ENCODE results near the gene AGMO. TPM values are rescaled to one million over a fixed set of nuclear protein-coding genes. Genes with fewer than 3 reads are reported as not detected.

Gene AGMO
- total and polyA plus RNA-seq, 9 donors, result 0.20 to 1.8 (median 0.25) TPM

- Histone ChIP-seq H3K36me3 (ENCODE audit: control insufficient read depth, insufficient read depth, low read length) (no peaks in the 10 kb centered on the region), H3K27ac (ENCODE audit: low read length) (no peak overlapping the region), H3K4me1 (ENCODE audit: control insufficient read depth, insufficient read depth, low read length) (peaks cover 10% of the 10 kb centered on the region), H3K4me3 (ENCODE audit: low read length) (no peak overlapping the region), H3K27me3 (ENCODE audit: control insufficient read depth, insufficient read depth, low read length) (no peaks in the 10 kb centered on the region), H3K9me3 (replicated peaks; ENCODE audit: control insufficient read depth, low read depth, low read length) (no peaks in the 10 kb centered on the region)
- no peak for DNase-seq
- WGBS (ENCODE audit: insufficient coverage), result no CpG with 5 or more reads among the region's 1 CpG
Observed at GRCh38 chr7:15284396-15284795, 277.4 kb downstream of the AGMO start.

- WGBS (ENCODE audit: insufficient coverage), result 71% methylated on average over 3 of the region's 3 CpGs
- Histone ChIP-seq H3K27ac (ENCODE audit: low read length) (no peak overlapping the region), H3K4me1 (ENCODE audit: control insufficient read depth, insufficient read depth, low read length) (peaks cover 19% of the 10 kb centered on the region), H3K36me3 (ENCODE audit: control insufficient read depth, insufficient read depth, low read length) (no peaks in the 10 kb centered on the region), H3K9me3 (replicated peaks; ENCODE audit: control insufficient read depth, low read depth, low read length) (peaks cover 16% of the 10 kb centered on the region), H3K27me3 (ENCODE audit: control insufficient read depth, insufficient read depth, low read length) (no peaks in the 10 kb centered on the region), H3K4me3 (ENCODE audit: low read length) (no peak overlapping the region)
- DNase-seq, result peak; percentile 53
Observed at GRCh38 chr7:15280078-15280733, 281.6 kb downstream of the AGMO start.

- Histone ChIP-seq H3K4me3 (ENCODE audit: low read length) (no peak overlapping the region), H3K36me3 (ENCODE audit: control insufficient read depth, insufficient read depth, low read length) (no peaks in the 10 kb centered on the region), H3K27ac (ENCODE audit: low read length) (no peak overlapping the region), H3K27me3 (ENCODE audit: control insufficient read depth, insufficient read depth, low read length) (no peaks in the 10 kb centered on the region), H3K9me3 (replicated peaks; ENCODE audit: control insufficient read depth, low read depth, low read length) (peaks cover 16% of the 10 kb centered on the region), H3K4me1 (ENCODE audit: control insufficient read depth, insufficient read depth, low read length) (peaks cover 19% of the 10 kb centered on the region)
- no peak for DNase-seq
- 0% methylated on average over 1 of the region's 1 CpG for WGBS (ENCODE audit: insufficient coverage)
Observed at GRCh38 chr7:15279640-15280039, 282.2 kb downstream of the AGMO start.

- H3K27ac ChIP-seq (ENCODE audit: low read length), result no peak overlapping the region
- no peak for DNase-seq
- WGBS (ENCODE audit: insufficient coverage), result no CpG with 5 or more reads among the region's 4 CpGs
- H3K4me1 ChIP-seq (ENCODE audit: control insufficient read depth, insufficient read depth, low read length), result no peaks in the 10 kb centered on the region
- H3K27me3 ChIP-seq (ENCODE audit: control insufficient read depth, insufficient read depth, low read length), result no peaks in the 10 kb centered on the region
- H3K4me3 ChIP-seq (ENCODE audit: low read length), result no peak overlapping the region
- no peaks in the 10 kb centered on the region for H3K36me3 ChIP-seq (ENCODE audit: control insufficient read depth, insufficient read depth, low read length)
- H3K9me3 ChIP-seq (replicated peaks; ENCODE audit: control insufficient read depth, low read depth, low read length), result no peaks in the 10 kb centered on the region
Observed at GRCh38 chr7:15257689-15258088, 304.1 kb downstream of the AGMO start.

GRCh38 chr7:15252181-15252580 is 309.6 kb downstream of the AGMO start:
- Histone ChIP-seq H3K9me3 (replicated peaks; ENCODE audit: control insufficient read depth, low read depth, low read length) (no peaks in the 10 kb centered on the region), H3K4me3 (ENCODE audit: low read length) (no peak overlapping the region), H3K36me3 (ENCODE audit: control insufficient read depth, insufficient read depth, low read length) (no peaks in the 10 kb centered on the region), H3K4me1 (ENCODE audit: control insufficient read depth, insufficient read depth, low read length) (no peaks in the 10 kb centered on the region), H3K27ac (ENCODE audit: low read length) (no peak overlapping the region), H3K27me3 (ENCODE audit: control insufficient read depth, insufficient read depth, low read length) (no peaks in the 10 kb centered on the region)
- WGBS (ENCODE audit: insufficient coverage), result no CpG with 5 or more reads among the region's 1 CpG
- no peak for DNase-seq

- no peak for DNase-seq
- no CpG with 5 or more reads among the region's 2 CpGs for WGBS (ENCODE audit: insufficient coverage)
- H3K4me1 ChIP-seq (ENCODE audit: control insufficient read depth, insufficient read depth, low read length), result no peaks in the 10 kb centered on the region
- no peak overlapping the region for H3K27ac ChIP-seq (ENCODE audit: low read length)
- H3K27me3 ChIP-seq (ENCODE audit: control insufficient read depth, insufficient read depth, low read length), result no peaks in the 10 kb centered on the region
- no peaks in the 10 kb centered on the region for H3K36me3 ChIP-seq (ENCODE audit: control insufficient read depth, insufficient read depth, low read length)
- H3K4me3 ChIP-seq (ENCODE audit: low read length), result no peak overlapping the region
- H3K9me3 ChIP-seq (replicated peaks; ENCODE audit: control insufficient read depth, low read depth, low read length), result no peaks in the 10 kb centered on the region
Observed at GRCh38 chr7:15248514-15248913, 313.3 kb downstream of the AGMO start.

GRCh38 chr7:15245831-15246230 is 316.0 kb downstream of the AGMO start:
- H3K4me3 ChIP-seq (ENCODE audit: low read length), result no peak overlapping the region
- no peaks in the 10 kb centered on the region for H3K4me1 ChIP-seq (ENCODE audit: control insufficient read depth, insufficient read depth, low read length)
- no CpG with 5 or more reads among the region's 2 CpGs for WGBS (ENCODE audit: insufficient coverage)
- H3K36me3 ChIP-seq (ENCODE audit: control insufficient read depth, insufficient read depth, low read length), result no peaks in the 10 kb centered on the region
- H3K27me3 ChIP-seq (ENCODE audit: control insufficient read depth, insufficient read depth, low read length), result no peaks in the 10 kb centered on the region
- no peak overlapping the region for H3K27ac ChIP-seq (ENCODE audit: low read length)
- no peaks in the 10 kb centered on the region for H3K9me3 ChIP-seq (replicated peaks; ENCODE audit: control insufficient read depth, low read depth, low read length)
- peak; percentile 31 for DNase-seq

GRCh38 chr7:15239801-15240200 is 322.0 kb downstream of the AGMO start:
- 70% methylated on average over 2 of the region's 4 CpGs for WGBS (ENCODE audit: insufficient coverage)
- Histone ChIP-seq H3K27ac (ENCODE audit: low read length) (no peak overlapping the region), H3K4me1 (ENCODE audit: control insufficient read depth, insufficient read depth, low read length) (no peaks in the 10 kb centered on the region), H3K36me3 (ENCODE audit: control insufficient read depth, insufficient read depth, low read length) (no peaks in the 10 kb centered on the region), H3K4me3 (ENCODE audit: low read length) (no peak overlapping the region), H3K9me3 (replicated peaks; ENCODE audit: control insufficient read depth, low read depth, low read length) (no peaks in the 10 kb centered on the region), H3K27me3 (ENCODE audit: control insufficient read depth, insufficient read depth, low read length) (no peaks in the 10 kb centered on the region)
- no peak for DNase-seq

GRCh38 chr7:15236952-15237351 is 324.9 kb downstream of the AGMO start:
- no CpG with 5 or more reads among the region's 2 CpGs for WGBS (ENCODE audit: insufficient coverage)
- H3K9me3 ChIP-seq (replicated peaks; ENCODE audit: control insufficient read depth, low read depth, low read length), result no peaks in the 10 kb centered on the region
- no peaks in the 10 kb centered on the region for H3K36me3 ChIP-seq (ENCODE audit: control insufficient read depth, insufficient read depth, low read length)
- no peaks in the 10 kb centered on the region for H3K27me3 ChIP-seq (ENCODE audit: control insufficient read depth, insufficient read depth, low read length)
- H3K27ac ChIP-seq (ENCODE audit: low read length), result no peak overlapping the region
- DNase-seq, result peak; percentile 39
- H3K4me3 ChIP-seq (ENCODE audit: low read length), result no peak overlapping the region
- H3K4me1 ChIP-seq (ENCODE audit: control insufficient read depth, insufficient read depth, low read length), result no peaks in the 10 kb centered on the region

- Histone ChIP-seq H3K27ac (ENCODE audit: low read length) (no peak overlapping the region), H3K36me3 (ENCODE audit: control insufficient read depth, insufficient read depth, low read length) (no peaks in the 10 kb centered on the region), H3K4me1 (ENCODE audit: control insufficient read depth, insufficient read depth, low read length) (no peaks in the 10 kb centered on the region), H3K9me3 (replicated peaks; ENCODE audit: control insufficient read depth, low read depth, low read length) (no peaks in the 10 kb centered on the region), H3K4me3 (ENCODE audit: low read length) (no peak overlapping the region), H3K27me3 (ENCODE audit: control insufficient read depth, insufficient read depth, low read length) (no peaks in the 10 kb centered on the region)
- no CpG with 5 or more reads among the region's 3 CpGs for WGBS (ENCODE audit: insufficient coverage)
- DNase-seq, result no peak
Observed at GRCh38 chr7:15234431-15234830, 327.4 kb downstream of the AGMO start.

GRCh38 chr7:15228831-15229230 is 333.0 kb downstream of the AGMO start:
- Histone ChIP-seq H3K27ac (ENCODE audit: low read length) (no peak overlapping the region), H3K36me3 (ENCODE audit: control insufficient read depth, insufficient read depth, low read length) (no peaks in the 10 kb centered on the region), H3K9me3 (replicated peaks; ENCODE audit: control insufficient read depth, low read depth, low read length) (no peaks in the 10 kb centered on the region), H3K4me3 (ENCODE audit: low read length) (no peak overlapping the region), H3K4me1 (ENCODE audit: control insufficient read depth, insufficient read depth, low read length) (no peaks in the 10 kb centered on the region), H3K27me3 (ENCODE audit: control insufficient read depth, insufficient read depth, low read length) (no peaks in the 10 kb centered on the region)
- peak; percentile 25 for DNase-seq
- WGBS (ENCODE audit: insufficient coverage), result no CpG with 5 or more reads among the region's 3 CpGs
